ENCODE measurements around the gene GNGT2.

GRCh38 chr17:49223517-49224197 lies 13.3 kb upstream of the GNGT2 start:
- TF ChIP-seq POLR2A (IDR thresholded peaks at IDR 0.05) = no peak
- TF ChIP-seq CTCF (IDR thresholded peaks at IDR 0.05) = peak; percentile 8 to 38 (median 38)
